Measurements from ENCODE around the gene MYL10.
"Not testable (repeated sequence)": the region's sequence is repeated elsewhere in the genome, so short reads cannot be mapped to it uniquely, and the experiment has no call there.

MYL10 gene

GRCh38 chr7:101650579-101651081, 21.5 kb upstream of the MYL10 start:
- DNase-seq = no peak

DNA sequence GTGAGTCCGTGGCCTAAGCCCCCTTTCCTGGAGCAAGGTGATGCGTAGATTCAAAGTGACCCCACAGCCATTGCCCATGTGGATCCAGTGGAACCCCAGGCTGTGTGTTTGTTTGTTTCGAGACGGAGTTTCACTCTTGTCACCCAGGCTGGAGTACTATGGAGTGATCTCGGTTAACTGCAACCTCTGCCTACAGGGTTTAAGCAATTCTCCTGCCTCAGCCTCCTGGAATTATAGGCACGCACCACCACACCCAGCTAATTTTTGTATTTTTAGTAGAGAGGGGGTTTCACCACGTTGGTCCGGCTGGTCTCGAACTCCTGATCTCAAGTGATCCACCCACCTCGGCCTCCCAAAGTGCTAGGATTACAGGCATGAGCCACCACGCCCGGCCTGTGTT, 18.8 kb upstream of the MYL10 start:
- not testable (repeated sequence) for DNase-seq

- no peak for DNase-seq
Observed at GRCh38 chr7:101645951-101646350, 16.9 kb upstream of the MYL10 start.

DNA sequence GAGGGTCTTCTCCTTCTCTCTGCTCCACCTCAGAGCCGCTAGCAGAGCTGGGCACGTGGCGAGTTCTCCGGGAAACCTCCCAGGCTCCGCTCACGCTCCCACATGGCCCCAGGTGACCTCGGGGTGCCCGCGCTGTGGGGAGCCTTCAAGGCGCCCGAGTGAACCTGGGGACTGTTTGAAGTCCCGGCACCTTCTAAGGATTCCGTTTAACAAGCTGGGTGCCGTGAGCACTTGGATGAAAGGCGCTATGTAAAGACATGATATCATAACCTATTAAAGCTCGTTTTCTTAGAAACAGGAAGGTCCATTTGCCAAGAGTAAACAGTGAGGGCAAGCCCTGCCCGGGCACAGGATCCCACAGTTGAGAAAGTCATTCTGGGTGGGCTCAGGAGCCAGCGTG, 15.8 kb upstream of the MYL10 start:
- no peak for DNase-seq

DNA sequence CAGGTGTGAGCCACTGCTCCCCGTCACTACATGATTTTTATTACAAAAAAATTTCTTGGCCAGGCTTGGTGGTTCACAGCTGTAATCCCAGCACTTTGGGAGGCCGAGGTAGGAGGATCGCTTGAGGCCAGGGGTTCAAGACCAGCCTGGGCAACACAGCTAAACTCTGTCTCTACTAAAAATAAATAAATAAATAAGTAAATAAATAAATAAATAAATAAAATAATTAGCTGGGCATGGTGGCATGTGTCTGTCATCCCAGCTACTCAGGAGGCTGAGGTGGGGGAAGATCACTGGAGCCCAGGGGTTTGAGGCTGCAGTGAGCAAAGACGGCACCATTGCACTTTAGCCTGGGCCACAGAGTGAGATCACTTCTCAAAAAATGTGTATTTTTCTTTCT, 10.0 kb upstream of the MYL10 start:
- not testable (repeated sequence) for DNase-seq

DNA sequence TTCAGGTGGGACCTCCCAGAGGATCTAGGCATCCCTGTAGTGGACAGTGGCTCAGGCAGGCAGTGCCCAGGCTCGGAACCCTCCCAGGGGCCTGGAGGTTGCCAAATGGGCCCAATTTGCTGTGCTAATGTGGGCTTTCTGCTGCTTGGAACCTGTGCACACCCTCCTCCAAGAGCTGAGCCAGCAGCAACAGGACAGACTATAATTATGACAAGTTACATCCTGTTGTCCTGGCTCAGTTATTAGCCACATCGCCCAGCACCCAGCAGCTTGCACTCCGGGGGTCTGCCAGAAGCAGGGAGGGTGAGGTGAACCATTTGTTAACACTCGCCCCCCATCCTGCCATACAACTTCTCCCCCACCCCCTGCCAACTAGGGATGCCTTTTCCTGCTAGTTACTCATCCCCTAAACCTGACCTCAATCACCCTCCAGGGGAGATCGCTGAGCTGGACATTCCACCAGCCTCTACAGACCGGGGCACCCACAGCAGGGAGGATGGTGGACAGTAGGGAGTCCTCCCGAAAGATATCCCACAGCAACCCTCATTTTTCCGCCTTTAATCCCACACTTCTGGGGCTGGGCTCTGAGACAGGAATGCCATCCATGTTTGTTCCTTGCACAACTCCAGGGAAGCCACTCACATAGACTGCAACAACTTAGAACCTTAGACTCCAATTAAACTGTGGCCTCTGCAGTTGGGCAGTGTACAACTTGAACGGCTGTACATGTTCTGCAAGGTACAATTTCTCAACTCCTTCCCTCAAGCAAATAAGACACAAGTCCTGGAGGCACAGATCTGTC, 7.9 kb upstream of the MYL10 start:
- DNase-seq = no peak

- DNase-seq = no peak
Observed at GRCh38 chr7:101635484-101635883, 6.4 kb upstream of the MYL10 start.

DNA sequence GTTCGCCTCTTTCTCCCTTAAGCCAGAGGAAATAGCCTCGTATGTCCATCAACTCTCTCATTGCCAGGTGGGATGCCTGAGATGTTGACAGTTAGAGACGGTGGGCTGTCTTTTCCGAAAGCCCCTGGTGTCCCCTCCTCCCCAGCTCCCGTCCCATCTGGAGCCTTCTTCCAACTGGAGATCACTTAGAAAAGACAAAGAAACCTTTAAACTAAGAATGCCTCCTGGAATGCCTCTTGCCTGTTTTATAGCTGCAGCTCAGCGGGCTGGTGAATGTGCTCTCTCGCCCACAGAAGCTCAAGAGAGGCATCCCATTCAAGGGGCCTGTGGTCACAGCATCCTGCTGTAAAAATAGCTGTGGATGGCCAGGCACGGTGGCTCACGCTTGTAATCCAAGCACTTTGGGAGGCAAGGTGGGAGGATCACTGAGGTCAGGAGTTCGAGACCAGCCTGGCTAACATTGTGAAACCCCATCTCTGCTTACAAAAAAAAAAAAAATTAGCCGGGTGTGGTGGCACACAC, 5.2 kb upstream of the MYL10 start:
- DNase-seq = no peak

- no peak for DNase-seq
Observed at GRCh38 chr7:101633511-101633910, 4.4 kb upstream of the MYL10 start.

GRCh38 chr7:101632641-101633040, 3.5 kb upstream of the MYL10 start:
- DNase-seq = no peak

DNA sequence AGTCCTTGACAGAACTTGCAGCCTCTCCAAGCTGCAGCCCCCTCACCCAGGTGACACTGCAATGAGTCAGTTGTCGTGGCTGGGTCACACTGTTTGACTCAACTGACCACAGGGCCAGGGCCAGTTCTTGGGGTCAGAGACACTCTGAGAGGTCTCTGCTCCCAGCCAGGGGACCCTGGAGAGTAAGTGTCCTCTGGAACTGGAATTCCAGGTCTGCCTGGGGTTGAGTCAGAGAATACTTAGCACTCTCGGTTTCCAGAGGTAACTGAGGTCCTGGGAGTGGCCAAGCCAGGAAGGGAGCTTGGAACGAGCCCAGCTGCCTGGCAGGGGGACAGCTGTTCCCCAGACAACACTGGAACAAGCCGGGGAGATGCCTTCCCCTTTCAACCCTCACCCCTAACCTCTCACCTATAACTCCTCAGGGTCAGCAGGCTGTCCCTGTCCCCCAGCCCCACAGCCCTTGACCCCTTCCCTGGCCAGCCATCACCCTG, 2.2 kb upstream of the MYL10 start:
- DNase-seq = no peak

- no peak for DNase-seq
Observed at GRCh38 chr7:101630591-101630990, 1.5 kb upstream of the MYL10 start.

- DNase-seq = no peak
Observed at GRCh38 chr7:101628522-101628921, 574 bp downstream of the MYL10 start.

DNA sequence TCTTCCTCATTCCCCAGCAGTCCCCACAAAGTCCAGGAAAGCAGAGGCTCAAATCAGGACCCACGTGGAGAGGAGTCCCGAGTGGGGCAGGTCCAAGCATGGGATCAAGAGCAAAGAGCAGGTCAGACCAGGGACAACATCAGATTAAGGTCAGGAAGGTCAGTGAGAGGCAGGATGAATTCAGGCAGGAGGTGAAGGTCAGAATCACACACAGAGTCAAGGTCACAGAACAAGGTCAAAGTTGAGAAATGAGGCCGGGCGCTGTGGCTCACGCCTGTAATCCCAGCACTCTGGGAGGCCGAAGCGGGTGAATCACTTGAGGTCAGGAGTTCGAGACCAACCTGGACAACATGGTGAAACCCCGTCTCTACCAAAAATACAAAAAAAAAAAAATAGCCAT, 2.3 kb downstream of the MYL10 start:
- no peak for DNase-seq

DNA sequence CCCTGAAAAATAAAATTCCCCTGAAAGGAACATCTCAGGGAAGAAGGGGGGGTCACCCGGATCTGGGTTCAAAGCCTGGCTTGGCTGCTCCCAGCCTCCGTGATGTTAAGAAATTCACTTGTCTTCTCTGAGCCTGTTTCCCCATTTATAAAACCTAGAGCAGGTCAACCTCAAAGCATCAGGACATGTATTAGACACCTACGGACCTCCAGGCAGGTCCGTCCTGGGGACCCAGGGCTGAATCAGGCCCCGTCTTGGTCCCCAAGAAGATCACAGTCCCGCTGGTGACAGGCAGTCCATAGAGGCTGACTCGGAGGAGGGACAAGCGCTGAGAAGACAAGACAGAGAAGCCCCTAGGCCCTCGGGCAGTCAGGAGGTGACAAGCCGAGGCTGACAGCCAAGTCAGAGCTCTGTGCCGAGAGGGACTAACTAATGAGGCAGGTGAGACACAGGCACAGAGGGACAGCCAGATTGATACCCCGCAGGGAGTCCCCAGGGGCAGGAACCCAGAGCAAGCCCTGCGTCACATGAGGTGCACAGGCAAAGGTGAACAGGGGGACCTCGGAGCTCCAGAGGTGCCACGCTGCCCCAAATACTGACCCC, 2.9 kb downstream of the MYL10 start:
- DNase-seq = no peak

- no peak for DNase-seq
Observed at GRCh38 chr7:101625031-101625791, 3.9 kb downstream of the MYL10 start.

- DNase-seq = no peak
Observed at GRCh38 chr7:101624246-101625001, 4.7 kb downstream of the MYL10 start.

GRCh38 chr7:101622609-101623173, 6.4 kb downstream of the MYL10 start:
- no peak for DNase-seq

DNA sequence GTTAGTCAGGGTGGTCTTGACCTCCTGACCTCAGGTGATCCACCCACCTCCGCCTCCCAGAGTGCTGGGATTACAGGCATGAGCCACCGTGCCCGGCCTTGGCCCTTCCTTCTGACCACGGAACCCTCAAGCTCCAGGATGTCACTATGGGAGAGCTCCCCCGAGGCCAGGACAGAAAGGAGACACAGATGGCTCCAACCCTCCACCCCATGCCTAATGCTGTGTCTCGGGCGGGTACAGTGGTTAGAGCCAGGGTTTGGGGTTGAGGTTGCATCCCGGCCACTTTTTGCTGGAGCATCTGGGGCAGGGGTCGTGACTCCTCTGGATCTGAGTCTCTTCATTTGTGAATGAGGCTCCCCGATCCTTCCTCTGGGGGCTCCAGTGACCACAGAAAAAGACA, 8.1 kb downstream of the MYL10 start:
- DNase-seq = no peak

- DNase-seq = no peak
Observed at GRCh38 chr7:101620395-101620794, 8.7 kb downstream of the MYL10 start.

DNA sequence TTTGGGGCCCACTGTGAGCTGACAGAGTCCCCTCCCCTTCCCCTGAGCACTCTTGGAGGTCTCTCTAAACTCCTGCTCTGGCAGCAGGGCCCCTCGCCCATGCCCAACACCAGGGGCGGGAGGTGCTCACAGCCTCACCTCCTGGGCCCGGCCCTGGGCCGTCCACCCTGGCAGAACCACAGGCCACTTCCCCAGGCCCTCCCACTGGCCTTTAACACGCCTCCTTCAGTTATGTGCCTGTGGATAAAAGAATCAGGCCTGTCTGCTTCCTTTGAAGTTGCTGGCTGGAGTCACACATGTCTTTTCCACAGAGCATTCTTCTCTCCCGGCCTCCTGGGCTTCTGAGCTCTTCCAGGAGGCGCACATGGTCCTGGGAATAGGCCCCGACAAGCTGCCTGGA, 10.2 kb downstream of the MYL10 start:
- DNase-seq = no peak

- no peak for DNase-seq
Observed at GRCh38 chr7:101618207-101618839, 10.8 kb downstream of the MYL10 start.

Data from CD4-positive, alpha-beta T cell treated with Interleukin-4 for 4 hours (primary cell).